ENCODE data around the gene ARHGEF33. TPM values are rescaled to one million over a fixed set of nuclear protein-coding genes. Genes with fewer than 3 reads are reported as not detected.

The ARHGEF33 gene
- total and polyA plus RNA-seq, 2 of the 8 experiments (the other 6 are each of a cell fraction or from before 2014, with no cell fraction given): 0.09 to 0.95 TPM

DNA sequence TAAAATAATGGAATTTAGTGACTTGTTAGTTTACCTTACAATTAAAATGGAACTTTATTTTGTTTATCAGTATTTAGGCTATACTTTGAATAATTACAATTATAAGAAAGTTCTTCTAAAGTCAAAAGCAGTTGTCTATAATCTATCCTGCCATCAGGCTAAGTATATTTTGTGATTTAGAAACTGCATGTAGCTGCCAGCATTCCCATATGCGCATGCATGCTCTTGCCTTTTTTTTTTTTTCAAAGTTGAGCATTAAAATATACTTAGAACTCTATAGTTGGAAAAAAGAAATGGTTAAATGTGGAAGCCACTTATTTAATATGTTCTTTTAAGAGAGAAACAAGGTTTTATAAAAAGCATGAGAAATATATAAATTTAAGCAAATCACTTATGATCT, 99.0 kb downstream of the ARHGEF33 start (continued):
- TF ChIP-seq ZNF274 (IDR thresholded peaks at IDR 0.05; ENCODE audit: borderline replicate concordance, extremely low read depth, low read length): no peak
- TF ChIP-seq HDAC6 (IDR thresholded peaks at IDR 0.05; ENCODE audit: low read depth, low read length): no peak
- TF ChIP-seq SUZ12 (IDR thresholded peaks at IDR 0.05; ENCODE audit: low read length): no peak
